HG03565 (cell line): ENCODE results near the gene RSPH4A.
"Not testable (repeated sequence)": the region's sequence is repeated elsewhere in the genome, so short reads cannot be mapped to it uniquely, and the experiment has no call there.

Experiments used
- ATAC-seq: cut with Tn5 transposase; IDR thresholded peaks from one replicate; pipeline ENCODE4 v1.9.1; 2021; ENCODE audit warnings: mild to moderate bottlenecking, moderate library complexity; ENCODE audit not compliant: unreplicated experiment

RSPH4A gene

DNA sequence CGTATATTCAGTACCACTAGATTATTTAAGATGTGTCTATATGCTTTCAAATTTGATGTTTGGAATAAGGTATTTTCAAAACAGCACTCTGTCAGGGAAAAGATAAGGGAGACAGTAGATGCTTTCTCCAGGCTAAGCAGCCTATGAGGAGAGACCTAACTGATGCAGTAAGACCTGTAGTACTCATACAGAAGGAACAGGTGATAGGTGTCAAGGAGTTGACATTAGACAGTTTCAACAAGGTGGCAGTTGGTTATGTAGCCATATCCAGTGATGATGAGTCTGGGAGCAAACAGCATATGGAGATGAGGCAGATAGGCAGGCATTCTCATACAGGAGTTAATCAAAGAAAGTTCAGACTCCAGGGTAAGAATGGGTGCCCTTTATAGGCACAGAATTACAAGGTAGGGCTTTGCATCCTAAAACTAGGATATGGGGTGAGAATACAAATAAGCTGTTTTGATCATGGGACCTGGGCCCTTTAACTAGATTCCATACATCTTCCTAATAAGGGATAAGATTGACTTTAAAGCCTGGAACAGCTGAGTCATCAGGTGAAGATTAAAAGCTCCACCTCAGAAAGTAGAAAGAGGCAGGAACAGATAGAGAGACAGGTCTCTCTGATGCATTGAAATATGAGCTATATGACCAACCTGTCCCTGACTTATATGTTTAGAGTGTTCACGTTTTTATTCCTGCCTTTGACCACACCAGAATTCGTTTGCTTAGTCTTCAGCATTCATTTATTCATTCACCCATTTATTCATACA is 7.9 kb downstream of the RSPH4A start:
- ATAC-seq: no peak

DNA sequence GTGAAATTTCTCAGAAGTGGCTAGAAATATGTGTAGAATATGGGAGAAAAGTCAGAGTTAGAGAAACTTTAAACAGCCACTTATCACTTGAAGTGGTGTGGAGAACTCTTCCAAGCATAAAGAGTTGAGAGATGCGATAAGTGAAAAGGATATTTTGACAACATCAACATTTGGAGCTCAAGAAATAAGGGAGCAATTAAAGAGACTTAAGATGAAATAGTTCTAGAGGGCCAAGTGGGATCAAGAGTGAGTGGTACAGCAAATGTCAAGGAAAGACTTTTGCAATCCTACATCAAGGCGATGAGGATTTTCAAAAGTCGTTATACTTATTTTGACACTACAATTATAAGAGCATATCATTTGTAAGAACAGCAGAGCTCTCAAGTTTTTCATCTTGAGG is 9.6 kb downstream of the RSPH4A start:
- no peak for ATAC-seq

GRCh38 chr6:116629563-116629981 is 13.3 kb downstream of the RSPH4A start:
- ATAC-seq: no peak

DNA sequence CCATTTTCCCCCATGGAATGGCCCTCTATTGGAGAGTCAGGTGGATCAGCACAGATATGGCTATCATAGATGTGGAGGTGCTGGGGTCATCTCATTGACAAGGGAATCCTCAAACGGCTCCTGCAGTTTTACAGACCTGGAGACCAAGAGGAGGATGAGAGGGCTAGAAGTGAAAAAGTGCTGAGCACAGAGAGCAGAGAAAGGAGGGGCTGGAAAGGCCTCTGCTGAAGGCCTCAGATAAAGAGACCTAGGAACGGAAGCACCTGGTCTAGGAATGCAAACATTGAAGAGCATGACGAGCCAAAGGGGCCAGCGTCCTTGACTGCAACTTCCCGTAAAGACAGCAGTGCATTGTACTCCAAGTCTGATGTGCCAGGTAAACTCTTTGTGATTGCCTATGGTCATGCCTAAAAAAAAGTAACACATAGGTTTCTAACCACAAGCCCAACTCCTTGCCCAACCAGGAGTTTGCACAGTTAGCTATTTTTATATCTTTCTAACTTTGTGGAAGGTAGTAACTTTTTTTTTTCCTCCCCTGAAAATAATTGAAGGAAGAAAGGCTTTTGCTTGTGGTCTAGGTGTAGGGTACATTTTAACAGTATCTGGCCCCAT is 15.2 kb downstream of the RSPH4A start:
- no peak for ATAC-seq

DNA sequence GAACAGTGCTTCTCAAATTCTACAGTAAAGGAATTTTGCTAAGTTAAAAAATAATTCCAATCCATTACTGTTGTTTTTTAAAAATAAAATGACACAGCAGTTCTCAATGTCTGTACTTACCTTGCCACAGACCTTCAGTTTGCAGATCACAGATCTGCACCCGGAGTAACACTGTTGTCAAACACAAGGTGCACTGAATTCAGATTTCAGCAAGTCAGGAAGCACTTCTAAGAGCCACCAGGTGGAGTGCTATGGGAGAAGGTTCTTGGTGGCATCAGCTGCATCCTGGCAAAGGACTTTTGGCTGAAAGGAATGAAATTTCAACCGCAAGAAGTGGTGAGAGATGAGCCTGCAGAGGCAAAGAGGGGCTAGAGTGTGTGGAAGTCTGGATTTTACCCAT is 17.4 kb downstream of the RSPH4A start:
- no peak for ATAC-seq

- ATAC-seq: no peak
Observed at GRCh38 chr6:116648156-116648555, 31.9 kb downstream of the RSPH4A start.

GRCh38 chr6:116649129-116649528 is 32.9 kb downstream of the RSPH4A start:
- no peak for ATAC-seq

- no peak for ATAC-seq
Observed at GRCh38 chr6:116651916-116652315, 35.6 kb downstream of the RSPH4A start.

- no peak for ATAC-seq
Observed at GRCh38 chr6:116661594-116661993, 45.3 kb downstream of the RSPH4A start.

GRCh38 chr6:116662202-116662601 is 45.9 kb downstream of the RSPH4A start:
- no peak for ATAC-seq

DNA sequence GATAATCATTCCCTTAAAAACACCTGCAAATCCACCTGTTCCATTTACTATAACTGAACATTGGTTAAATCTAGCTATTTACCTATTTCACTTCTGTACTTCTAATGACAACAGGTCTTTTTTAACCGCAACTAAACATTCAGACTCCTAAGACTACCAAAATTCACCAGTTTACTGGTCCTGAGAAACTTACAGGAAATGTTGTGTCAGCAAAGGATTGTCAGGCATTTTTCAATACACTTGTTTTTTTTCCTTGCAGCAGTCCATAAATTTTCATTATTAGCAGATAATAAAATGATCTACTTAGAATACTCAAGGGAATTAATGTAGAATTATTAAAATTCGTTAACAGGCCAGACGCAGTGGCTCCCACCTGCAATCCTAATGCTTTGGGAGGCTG is 47.0 kb downstream of the RSPH4A start:
- no peak for ATAC-seq

- ATAC-seq: not testable (repeated sequence)
Observed at GRCh38 chr6:116664169-116664568, 47.9 kb downstream of the RSPH4A start.

DNA sequence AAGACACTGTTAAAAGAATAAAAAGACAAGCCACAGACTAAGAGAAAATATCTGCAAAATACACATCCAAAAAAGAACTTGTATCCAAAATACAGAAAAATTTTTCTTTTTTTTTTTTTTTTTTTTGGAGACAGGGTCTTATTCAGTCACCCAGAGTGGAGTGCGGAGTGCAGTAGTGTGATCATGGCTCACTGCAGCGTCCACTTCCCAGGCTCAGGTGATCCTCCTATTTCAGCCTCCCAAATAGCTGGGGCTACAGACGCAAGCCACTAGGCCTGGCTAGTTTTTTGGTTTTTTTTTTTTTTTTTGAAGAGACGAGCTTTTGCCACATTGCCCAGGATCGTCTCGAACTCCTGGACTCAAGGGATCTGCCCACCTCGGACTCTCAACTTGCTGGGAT is 49.2 kb downstream of the RSPH4A start:
- ATAC-seq: no peak

GRCh38 chr6:116666869-116667268 is 50.6 kb downstream of the RSPH4A start:
- ATAC-seq: peak; percentile 58

DNA sequence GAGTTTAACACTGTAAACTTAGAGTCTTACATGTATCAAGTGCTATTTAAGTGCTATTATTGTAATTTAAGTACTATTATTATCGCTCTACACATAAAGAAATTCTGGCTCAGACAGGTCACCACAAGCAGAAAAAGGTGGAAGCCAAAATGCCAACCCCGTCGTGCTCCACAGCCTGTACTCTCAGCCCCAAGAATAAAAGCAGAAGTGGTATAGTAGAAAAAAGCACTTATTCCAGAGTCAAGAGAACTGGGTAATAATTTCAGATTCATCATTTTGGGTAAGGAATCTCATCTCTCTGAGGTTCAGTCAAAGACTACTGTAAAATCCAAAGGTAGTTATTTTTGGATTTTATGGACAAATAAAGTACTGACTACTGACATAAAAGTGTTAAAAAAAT is 51.3 kb downstream of the RSPH4A start:
- no peak for ATAC-seq

- no peak for ATAC-seq
Observed at GRCh38 chr6:116672306-116672705, 56.0 kb downstream of the RSPH4A start.

DNA sequence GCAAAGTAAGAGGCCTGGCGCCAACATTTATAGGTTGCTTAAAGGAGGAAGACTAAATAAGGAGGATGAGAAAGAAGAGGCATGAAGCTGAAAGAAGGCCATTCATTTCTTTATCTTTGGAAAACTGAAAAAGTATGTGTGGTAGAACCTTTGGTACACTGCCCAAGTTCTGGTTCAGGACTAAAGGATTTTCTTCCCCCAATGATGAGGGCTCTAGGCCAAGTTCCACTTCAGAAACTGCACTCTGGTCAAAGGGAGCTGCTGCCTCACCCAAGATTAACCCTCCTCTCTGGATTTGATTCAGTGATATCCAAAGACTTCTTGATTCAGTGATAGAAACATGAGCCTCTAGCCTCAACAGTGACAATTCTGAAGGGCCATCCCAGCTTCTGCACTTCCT is 59.7 kb downstream of the RSPH4A start:
- ATAC-seq: no peak

DNA sequence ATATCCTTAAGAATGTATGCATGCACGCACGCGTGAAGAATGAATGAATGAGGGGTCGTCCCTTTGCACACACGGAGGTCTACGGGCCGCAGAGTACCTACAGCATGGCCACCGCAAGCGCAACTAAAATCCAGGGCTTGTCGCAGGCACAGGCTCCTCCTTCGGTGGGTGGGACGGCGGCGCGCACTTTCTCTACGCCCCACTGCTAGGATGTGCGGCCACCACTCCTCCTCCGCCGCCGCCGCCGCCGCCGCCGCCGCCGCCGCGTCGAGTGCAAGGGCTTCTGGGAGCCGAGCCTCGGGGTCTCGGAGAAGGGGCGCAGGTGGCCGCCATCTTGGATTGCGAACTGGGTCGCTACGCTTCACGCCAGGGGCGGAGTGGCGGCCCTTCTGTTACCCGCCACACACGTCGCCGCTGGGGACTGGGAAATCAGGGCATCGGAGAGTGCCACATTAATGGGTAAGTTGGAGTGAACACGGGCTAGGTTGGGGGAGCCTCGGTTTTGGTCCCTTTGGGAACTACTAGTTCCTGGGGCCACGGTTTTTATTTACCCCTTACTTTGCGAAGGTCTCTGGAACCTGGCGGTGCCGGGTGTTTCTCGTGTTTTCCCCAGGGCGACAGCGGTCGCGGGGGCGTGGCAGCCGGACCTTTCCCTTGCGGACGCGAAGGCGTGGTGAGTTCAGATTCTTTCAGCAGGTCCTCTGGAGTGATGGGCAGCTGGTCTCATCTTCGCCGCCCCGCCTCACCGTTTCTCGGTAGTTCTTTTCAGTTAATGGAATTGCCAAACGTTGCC is 64.8 kb downstream of the RSPH4A start, which contains the start of gene KPNA5:
Gene KPNA5, plus strand, starts transcription at position 332 of the 793 bp plus-strand sequence. Its CDS starts 124 bp downstream, at position 456.
- peak; percentile 91 for ATAC-seq

GRCh38 chr6:116682334-116682712 is 66.0 kb downstream of the RSPH4A start:
- ATAC-seq: peak; percentile 31
